GM12872 (cell line): Measurements from ENCODE around the gene PGM2L1.

Experiments
- CTCF ChIP-seq: IDR thresholded peaks from 3 replicates; pipeline ENCODE4 v1.5.1; 2011; ENCODE audit warnings: low read depth, mild to moderate bottlenecking, low read length, moderate library complexity; ENCODE audit not compliant: insufficient read depth

PGM2L1 gene

DNA sequence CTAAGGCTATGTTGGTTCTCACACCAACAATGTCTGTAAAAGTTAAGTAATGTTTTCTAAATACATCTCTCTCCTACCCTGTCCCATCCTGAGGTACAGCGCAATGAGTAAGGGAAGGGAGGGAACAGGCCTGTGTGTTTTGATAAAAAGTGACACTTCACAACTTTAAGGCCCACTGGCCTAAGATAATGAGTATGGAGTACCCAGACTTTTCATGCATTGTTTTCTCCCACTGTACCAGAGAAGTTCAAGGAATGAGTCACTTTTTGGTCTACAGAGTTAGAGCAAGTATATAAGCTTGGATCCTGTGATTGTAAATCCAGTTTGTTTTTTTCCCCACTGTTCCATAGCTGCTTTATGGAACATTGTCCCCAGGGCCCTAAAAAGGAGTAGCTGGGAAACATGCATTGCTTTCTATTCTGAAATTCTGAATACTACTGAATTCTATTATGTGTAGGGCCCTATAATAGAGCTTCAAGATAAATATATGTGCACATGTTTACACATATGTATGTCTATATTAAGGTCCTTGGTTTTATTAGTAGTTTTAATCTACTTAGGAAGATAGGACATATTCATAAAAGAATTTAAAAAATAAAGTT, 39.3 kb upstream of the PGM2L1 start:
- no peak for TF ChIP-seq CTCF

DNA sequence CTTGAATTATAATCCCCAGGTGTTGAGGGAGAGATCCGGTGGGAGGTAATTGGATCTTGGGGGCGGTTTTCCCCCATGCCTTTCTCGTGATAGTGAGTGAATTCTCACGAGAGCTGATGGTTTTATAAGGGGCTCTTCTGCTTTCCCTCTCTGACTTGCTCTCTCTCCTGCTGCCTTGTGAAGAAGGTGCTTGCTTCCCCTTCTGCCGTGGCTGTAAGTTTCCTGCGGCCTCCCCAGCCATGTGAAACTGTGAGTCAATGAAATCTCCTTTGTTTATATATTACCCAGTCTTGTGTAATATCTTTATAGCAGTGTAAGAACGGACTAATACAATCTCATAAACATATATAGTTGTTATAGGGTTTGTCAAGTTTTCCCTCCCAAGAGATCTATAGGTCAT, 36.3 kb upstream of the PGM2L1 start:
- TF ChIP-seq CTCF: no peak

GRCh38 chr11:74429205-74429604, 31.0 kb upstream of the PGM2L1 start:
- TF ChIP-seq CTCF: no peak

DNA sequence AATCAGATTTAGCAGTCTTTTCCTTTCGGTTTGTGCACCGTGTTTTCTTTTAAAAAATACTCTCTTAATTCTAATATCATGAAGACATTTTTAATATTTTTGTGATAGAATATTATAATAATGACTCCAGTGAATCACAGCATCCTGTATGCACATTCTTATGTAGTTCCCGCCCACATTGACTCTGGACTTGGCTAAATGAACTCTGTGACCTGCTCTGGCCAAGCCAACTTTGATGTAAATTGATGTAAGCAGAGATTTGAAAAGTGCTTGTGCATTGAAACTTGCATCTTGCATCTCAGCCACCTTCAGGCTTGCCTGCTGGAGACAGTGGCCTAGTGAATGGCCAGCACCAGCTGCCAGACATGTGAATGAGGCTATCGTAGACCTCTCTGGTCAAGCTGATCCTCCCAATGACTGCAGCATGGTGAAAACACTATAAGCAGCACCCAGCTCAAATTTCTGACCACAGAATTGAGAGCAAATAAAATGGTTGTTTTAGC, 29.2 kb upstream of the PGM2L1 start:
- no peak for TF ChIP-seq CTCF

GRCh38 chr11:74425100-74425499, 26.9 kb upstream of the PGM2L1 start:
- TF ChIP-seq CTCF: no peak

- TF ChIP-seq CTCF: no peak
Measured at GRCh38 chr11:74418509-74418895, 20.3 kb upstream of the PGM2L1 start.

GRCh38 chr11:74417860-74418508, 19.8 kb upstream of the PGM2L1 start:
- no peak for TF ChIP-seq CTCF
